Measurements from ENCODE around the gene GALNT2. TPM values are rescaled to one million over a fixed set of nuclear protein-coding genes. Genes with fewer than 3 reads are reported as not detected.

GALNT2 gene
- total RNA-seq, 1 experiment from 2014 or later: 114 TPM

- intact Hi-C loops (cut with micrococcal nuclease): no loop called here
- DNase-seq (ENCODE audit: unreplicated experiment): no peak
- Mint-ChIP-seq H3K27me3 (ENCODE audit: insufficient read depth, unreplicated experiment) (no peaks in the 10 kb centered on the region), H3K4me1 (ENCODE audit: insufficient read depth, unreplicated experiment) (peaks cover 9% of the 10 kb centered on the region), H3K27ac (ENCODE audit: low read depth, unreplicated experiment) (no peak overlapping the region), H3K9me3 (ENCODE audit: unreplicated experiment) (no peaks in the 10 kb centered on the region), H3K4me3 (ENCODE audit: unreplicated experiment) (no peak overlapping the region), H3K36me3 (ENCODE audit: insufficient read depth, unreplicated experiment) (peaks cover 7% of the 10 kb centered on the region)
- no TSS peak for BruUV-seq (replicated peaks)
- CTCF ChIA-PET: interaction anchor here (0.6 to 1.8 kb wide), 6 partner anchors 9 to 1064 kb away, joined by 3 to 5 read pairs (median 3); no protein-coding TSS in a partner anchor
- TF ChIP-seq CTCF (IDR thresholded peaks at IDR 0.05; ENCODE audit: unreplicated experiment): no peak
- POLR2A ChIA-PET: interaction anchor here (0.9 to 1.2 kb wide), 4 partner anchors 11 to 35 kb away, joined by 3 to 4 read pairs (median 4); no protein-coding TSS in a partner anchor
Observed at GRCh38 chr1:230220907-230221306, 153.9 kb downstream of the GALNT2 start.

GRCh38 chr1:230222678-230223077 lies 155.6 kb downstream of the GALNT2 start:
- no peak overlapping the region for H3K4me3 Mint-ChIP-seq (ENCODE audit: unreplicated experiment)
- ChIA-PET POLR2A (interaction anchor here (0.6 to 1.3 kb wide), 4 partner anchors 23 to 85 kb away, joined by 3 to 5 read pairs (median 4); no protein-coding TSS in a partner anchor), CTCF (interaction anchor here (0.6 to 3.2 kb wide), 4 partner anchors 7 to 169 kb away, joined by 3 to 10 read pairs (median 3); no protein-coding TSS in a partner anchor)
- no peak for TF ChIP-seq CTCF (IDR thresholded peaks at IDR 0.05; ENCODE audit: unreplicated experiment)
- H3K4me1 Mint-ChIP-seq (ENCODE audit: insufficient read depth, unreplicated experiment): peaks cover 9% of the 10 kb centered on the region
- intact Hi-C loops (cut with micrococcal nuclease): no loop called here
- H3K9me3 Mint-ChIP-seq (ENCODE audit: unreplicated experiment): no peaks in the 10 kb centered on the region
- H3K36me3 Mint-ChIP-seq (ENCODE audit: insufficient read depth, unreplicated experiment): peaks cover 7% of the 10 kb centered on the region
- H3K27me3 Mint-ChIP-seq (ENCODE audit: insufficient read depth, unreplicated experiment): no peaks in the 10 kb centered on the region
- no peak for DNase-seq (ENCODE audit: unreplicated experiment)
- H3K27ac Mint-ChIP-seq (ENCODE audit: low read depth, unreplicated experiment): no peak overlapping the region
- no TSS peak for BruUV-seq (replicated peaks)

GRCh38 chr1:230224101-230224960 lies 157.3 kb downstream of the GALNT2 start:
- BruUV-seq (replicated peaks): no TSS peak
- H3K9me3 Mint-ChIP-seq (ENCODE audit: unreplicated experiment): no peaks in the 10 kb centered on the region
- H3K27ac Mint-ChIP-seq (ENCODE audit: low read depth, unreplicated experiment): peak overlapping the region; percentile 13
- H3K4me1 Mint-ChIP-seq (ENCODE audit: insufficient read depth, unreplicated experiment): peaks cover 6% of the 10 kb centered on the region
- TF ChIP-seq CTCF (IDR thresholded peaks at IDR 0.05; ENCODE audit: unreplicated experiment): no peak
- intact Hi-C loops (cut with micrococcal nuclease): no loop called here
- ChIA-PET POLR2A (interaction anchor here (1.2 to 1.3 kb wide), 3 partner anchors 21 to 87 kb away, joined by 3 read pairs; no protein-coding TSS in a partner anchor), CTCF (interaction anchor here (0.6 to 3.2 kb wide), 5 partner anchors 8 to 572 kb away, joined by 3 to 10 read pairs (median 3); no protein-coding TSS in a partner anchor)
- no peak overlapping the region for H3K4me3 Mint-ChIP-seq (ENCODE audit: unreplicated experiment)
- DNase-seq (ENCODE audit: unreplicated experiment): no peak
- no peaks in the 10 kb centered on the region for H3K27me3 Mint-ChIP-seq (ENCODE audit: insufficient read depth, unreplicated experiment)
- H3K36me3 Mint-ChIP-seq (ENCODE audit: insufficient read depth, unreplicated experiment): peaks cover 7% of the 10 kb centered on the region
